GM06990 (cell line): ENCODE data around the gene SUMF1.

Experiments used
- DNase-seq: peaks from one replicate; pipeline ENCODE4 v3.0.0-alpha.2; 2011; ENCODE audit not compliant: insufficient read length; ENCODE audit errors: extremely low read depth
- H3K27me3 ChIP-seq: replicated peaks from 2 replicates; pipeline ENCODE4 v1.6.0; 2011; ENCODE audit warnings: low read length; ENCODE audit not compliant: control insufficient read depth, insufficient read depth
- H3K36me3 ChIP-seq: 2 replicates; pipeline ENCODE4 v1.5.1; 2011; ENCODE audit warnings: low read length; ENCODE audit not compliant: control insufficient read depth, insufficient read depth
- H3K4me3 ChIP-seq: replicated peaks from 2 replicates; pipeline ENCODE4 v1.5.1; 2011; ENCODE audit warnings: low read depth, mild to moderate bottlenecking, control low read depth, low read length
- CTCF ChIP-seq: IDR thresholded peaks from 2 replicates; pipeline ENCODE4 v1.5.1; 2011; ENCODE audit warnings: low read length, control low read depth, mild to moderate bottlenecking, inconsistent platforms; ENCODE audit not compliant: insufficient read depth, poor library complexity, severe bottlenecking

The SUMF1 gene

GRCh38 chr3:4401441-4401840 lies 65.6 kb downstream of the SUMF1 start:
- no peak overlapping the region for H3K4me3 ChIP-seq
- no peaks in the 10 kb centered on the region for H3K27me3 ChIP-seq
- TF ChIP-seq CTCF: no peak
- DNase-seq: no peak
- no peaks in the 10 kb centered on the region for H3K36me3 ChIP-seq

DNA sequence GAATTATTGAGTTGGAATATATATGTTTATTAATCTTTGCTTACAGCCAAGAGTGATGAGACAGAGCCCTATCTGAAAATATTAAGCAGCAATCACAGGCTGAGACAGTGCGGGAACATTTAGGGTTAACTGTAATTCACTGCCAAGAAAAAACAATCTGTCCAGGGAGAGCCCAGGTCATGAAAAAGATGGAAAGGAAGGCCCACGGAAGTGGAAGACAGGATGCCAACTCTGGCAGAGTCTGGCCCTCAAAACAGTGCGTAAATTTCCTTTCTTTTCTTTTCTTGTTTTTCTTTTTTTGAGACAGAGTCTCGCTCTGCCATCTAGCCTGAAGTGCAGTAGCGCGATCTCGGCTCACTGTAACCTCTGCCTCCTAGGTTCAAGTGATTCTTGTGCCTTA lies 67.6 kb downstream of the SUMF1 start:
- H3K4me3 ChIP-seq: no peak overlapping the region
- no peaks in the 10 kb centered on the region for H3K36me3 ChIP-seq
- no peak for TF ChIP-seq CTCF
- DNase-seq: no peak
- H3K27me3 ChIP-seq: no peaks in the 10 kb centered on the region

- H3K4me3 ChIP-seq: no peak overlapping the region
- no peak for DNase-seq
- no peaks in the 10 kb centered on the region for H3K36me3 ChIP-seq
- H3K27me3 ChIP-seq: no peaks in the 10 kb centered on the region
- TF ChIP-seq CTCF: no peak
Observed at GRCh38 chr3:4398941-4399245, 68.2 kb downstream of the SUMF1 start.

- no peaks in the 10 kb centered on the region for H3K36me3 ChIP-seq
- TF ChIP-seq CTCF: no peak
Observed at GRCh38 chr3:4398120-4398940, 68.7 kb downstream of the SUMF1 start.

DNA sequence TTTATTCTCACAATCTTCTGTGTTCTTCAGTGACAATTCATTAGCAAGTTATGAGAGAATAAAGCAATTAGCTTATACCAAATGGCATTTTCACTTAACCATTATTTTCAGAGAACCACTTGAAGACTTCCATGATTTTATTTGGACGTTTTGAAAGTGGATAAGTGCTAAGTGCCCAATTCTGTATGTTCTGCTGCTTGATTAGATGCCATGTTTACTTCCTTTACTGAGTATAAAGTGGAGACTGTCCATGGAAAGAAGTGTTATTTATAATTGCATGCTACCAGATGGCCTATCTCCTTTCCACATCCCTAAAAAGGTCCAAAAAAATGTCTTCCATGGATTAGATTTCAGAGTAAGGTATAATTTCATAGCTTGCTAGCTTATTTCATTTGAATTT lies 69.6 kb downstream of the SUMF1 start:
- Histone ChIP-seq H3K27me3 (no peaks in the 10 kb centered on the region), H3K4me3 (no peak overlapping the region), H3K36me3 (no peaks in the 10 kb centered on the region)
- DNase-seq: no peak
- no peak for TF ChIP-seq CTCF

More at GRCh38 chr3:4398120-4398940, 68.7 kb downstream of the SUMF1 start:
- Histone ChIP-seq H3K27me3 (no peaks in the 10 kb centered on the region), H3K4me3 (no peak overlapping the region)
- no peak for DNase-seq

DNA sequence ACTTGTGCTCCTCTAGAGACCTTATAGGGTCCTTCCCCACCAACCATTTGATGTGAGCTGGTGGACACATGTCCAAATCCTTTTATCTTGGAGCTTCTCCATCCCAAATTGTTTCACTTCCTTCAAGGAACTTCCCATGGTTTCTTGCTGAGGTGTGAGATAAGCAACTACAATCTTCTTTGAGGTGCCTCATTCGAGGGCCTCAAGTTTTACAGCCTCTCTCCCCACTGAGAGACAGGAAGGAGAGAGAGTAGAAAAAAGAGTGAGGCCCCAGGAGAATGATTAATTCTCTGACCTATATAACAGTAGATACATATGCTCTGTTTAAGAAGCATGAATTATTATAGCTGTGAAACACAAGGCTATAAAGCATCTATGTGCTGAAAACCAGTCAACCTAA lies 70.5 kb downstream of the SUMF1 start:
- Histone ChIP-seq H3K27me3 (no peaks in the 10 kb centered on the region), H3K36me3 (no peaks in the 10 kb centered on the region; the same call in 1 of the 2 replicates), H3K4me3 (no peak overlapping the region)
- no peak for TF ChIP-seq CTCF
- DNase-seq: no peak
